Measurements from ENCODE around the gene CYB5A.

- TF ChIP-seq TOE1 (IDR thresholded peaks at IDR 0.05; ENCODE audit: borderline replicate concordance) (no peak), TOE1 (CRISPR knock-in tag; IDR thresholded peaks at IDR 0.05; ENCODE audit: borderline replicate concordance, low read depth) (no peak), NBN (IDR thresholded peaks at IDR 0.05; ENCODE audit: low read depth) (no peak), POLR2A (conservative IDR thresholded peaks at IDR 0.05) (no peak), SP2 (IDR thresholded peaks at IDR 0.05; ENCODE audit: extremely low read depth, low read depth, low read length, poor library complexity, severe bottlenecking) (no peak), KLF1 (tag; IDR thresholded peaks at IDR 0.05) (no peak)
Measured at GRCh38 chr18:74204526-74205152, 87.1 kb downstream of the CYB5A start.
